HG02642 (cell line): ENCODE results near the gene TUBB2A.
A peak's percentile ranks its signal among the peaks of the same experiment; 100 is the strongest.
"Not testable (repeated sequence)": the region's sequence is repeated elsewhere in the genome, so short reads cannot be mapped to it uniquely, and the experiment has no call there.

Source experiments
- ATAC-seq: cut with Tn5 transposase; IDR thresholded peaks from one replicate; pipeline ENCODE4 v1.9.1; 2021; ENCODE audit warnings: mild to moderate bottlenecking; ENCODE audit not compliant: unreplicated experiment, poor library complexity

Gene TUBB2A

GRCh38 chr6:3183066-3183465 lies 25.7 kb upstream of the TUBB2A start:
- ATAC-seq: no peak

- ATAC-seq: no peak
Measured at GRCh38 chr6:3181105-3181504, 23.8 kb upstream of the TUBB2A start.

GRCh38 chr6:3179945-3180344 lies 22.6 kb upstream of the TUBB2A start:
- not testable (repeated sequence) for ATAC-seq

GRCh38 chr6:3178666-3179065 lies 21.3 kb upstream of the TUBB2A start:
- not testable (repeated sequence) for ATAC-seq

GRCh38 chr6:3176562-3177355 lies 19.4 kb upstream of the TUBB2A start:
- no peak for ATAC-seq

- no peak for ATAC-seq
Measured at GRCh38 chr6:3175715-3176402, 18.5 kb upstream of the TUBB2A start.

GRCh38 chr6:3173636-3174089 lies 16.3 kb upstream of the TUBB2A start:
- not testable (repeated sequence) for ATAC-seq

GRCh38 chr6:3172789-3173188 lies 15.4 kb upstream of the TUBB2A start:
- ATAC-seq: not testable (repeated sequence)

GRCh38 chr6:3171313-3172175 lies 14.2 kb upstream of the TUBB2A start:
- not testable (repeated sequence) for ATAC-seq

GRCh38 chr6:3170676-3171075 lies 13.3 kb upstream of the TUBB2A start:
- not testable (repeated sequence) for ATAC-seq

- ATAC-seq: not testable (repeated sequence)
Measured at GRCh38 chr6:3168046-3168445, 10.7 kb upstream of the TUBB2A start.

- not testable (repeated sequence) for ATAC-seq
Measured at GRCh38 chr6:3166535-3167225, 9.3 kb upstream of the TUBB2A start.

GRCh38 chr6:3165631-3166534 lies 8.5 kb upstream of the TUBB2A start:
- no peak for ATAC-seq

GRCh38 chr6:3164388-3164787 lies 7.0 kb upstream of the TUBB2A start:
- no peak for ATAC-seq

GRCh38 chr6:3163248-3163594 lies 5.9 kb upstream of the TUBB2A start:
- ATAC-seq: peak; percentile 10

- ATAC-seq: peak; percentile 73
Measured at GRCh38 chr6:3162565-3163247, 5.4 kb upstream of the TUBB2A start.

- no peak for ATAC-seq
Measured at GRCh38 chr6:3162067-3162497, 4.7 kb upstream of the TUBB2A start.
